NCI-H226 (cell line): Measurements from ENCODE around the gene NKAIN2.

Source experiments
- DNase-seq: peaks from one replicate; pipeline ENCODE4 v3.0.0-alpha.2; 2015

NKAIN2 gene

DNA sequence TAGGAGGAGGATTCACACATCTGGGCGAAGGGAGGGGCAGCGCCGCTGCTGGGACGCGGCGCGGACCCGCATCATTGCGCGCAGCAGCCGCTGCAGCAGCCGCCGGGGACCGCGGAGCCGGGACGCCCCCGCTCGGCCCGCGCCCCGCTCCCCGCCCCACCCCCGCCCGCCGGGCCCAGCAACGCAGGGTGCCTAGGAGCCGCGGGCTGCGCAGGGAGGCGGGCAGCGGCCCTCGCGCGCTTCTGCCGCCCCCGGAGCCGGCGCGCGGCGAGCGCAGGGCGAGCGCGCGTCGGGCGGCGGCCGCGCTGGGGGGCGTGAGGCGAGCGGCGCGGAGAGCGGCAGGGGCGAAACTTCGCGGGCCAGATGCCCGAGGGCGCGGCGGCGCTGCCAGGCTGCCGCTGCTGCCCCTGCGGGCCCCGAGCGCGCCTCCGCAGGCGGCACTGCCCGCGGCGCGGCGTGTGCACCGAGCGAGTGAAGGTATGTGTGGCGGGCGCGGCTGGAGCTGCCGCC, at the start of gene NKAIN2:
Gene NKAIN2, plus strand, starts transcription at position 362 of the 510 bp plus-strand sequence.
- peak; percentile 5 for DNase-seq

DNA sequence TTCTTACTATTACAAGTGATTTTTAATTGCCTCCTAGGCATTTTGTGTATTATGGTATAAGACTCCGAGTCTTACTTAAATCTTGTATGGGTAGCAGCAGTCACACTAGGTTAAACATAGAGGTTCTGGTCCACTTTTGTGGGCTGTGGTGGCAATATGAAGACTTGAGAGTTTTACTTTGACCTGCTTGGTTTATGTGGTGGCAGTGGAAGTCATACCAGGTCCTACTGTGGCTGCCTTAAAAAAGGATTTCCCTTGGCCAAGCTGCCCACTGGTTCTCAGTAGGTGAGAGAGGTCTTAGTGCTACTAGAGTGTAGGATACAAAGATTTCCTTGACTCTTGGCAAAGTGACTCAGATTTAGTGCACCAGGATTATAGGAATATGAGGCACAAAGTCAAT, 44.2 kb upstream of the NKAIN2 start:
- DNase-seq: no peak

DNA sequence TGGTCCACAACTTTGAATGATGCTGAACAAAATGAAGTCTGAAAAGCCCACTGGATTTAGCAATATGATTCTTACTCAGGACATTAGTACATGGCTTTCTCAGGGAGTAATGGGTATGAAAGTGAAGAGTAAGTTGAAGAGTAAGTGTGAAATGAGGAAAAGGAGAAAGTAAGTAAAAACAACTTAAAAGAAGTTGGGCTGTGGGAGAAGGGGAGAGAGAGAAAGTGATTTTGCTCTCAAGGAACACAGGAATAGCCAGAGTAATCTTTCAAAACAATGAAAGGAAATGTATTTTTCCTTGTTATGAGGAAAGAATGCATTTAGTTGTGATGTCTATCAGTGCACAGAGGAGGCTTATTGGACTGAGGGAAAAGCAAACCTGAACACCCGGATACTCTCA, 39.8 kb upstream of the NKAIN2 start:
- DNase-seq: no peak

DNA sequence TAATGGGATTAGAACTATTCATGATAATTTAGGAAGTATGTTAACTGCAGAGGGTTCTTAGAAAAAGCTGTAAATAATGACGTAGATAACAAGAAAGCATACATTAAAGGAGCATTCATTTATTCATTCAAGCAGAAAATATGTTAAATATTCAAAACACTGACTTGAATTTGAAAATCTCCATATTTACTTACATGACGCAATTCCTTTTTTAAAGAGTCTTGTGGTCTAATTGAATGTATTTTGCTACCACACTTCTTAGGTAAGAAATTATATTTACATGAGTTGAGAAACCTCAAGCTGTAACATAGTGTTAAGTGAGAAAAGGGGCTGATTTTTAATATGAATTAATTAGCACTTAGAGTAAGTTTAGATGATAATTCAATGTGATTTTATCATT, 38.9 kb upstream of the NKAIN2 start:
- DNase-seq: no peak

DNA sequence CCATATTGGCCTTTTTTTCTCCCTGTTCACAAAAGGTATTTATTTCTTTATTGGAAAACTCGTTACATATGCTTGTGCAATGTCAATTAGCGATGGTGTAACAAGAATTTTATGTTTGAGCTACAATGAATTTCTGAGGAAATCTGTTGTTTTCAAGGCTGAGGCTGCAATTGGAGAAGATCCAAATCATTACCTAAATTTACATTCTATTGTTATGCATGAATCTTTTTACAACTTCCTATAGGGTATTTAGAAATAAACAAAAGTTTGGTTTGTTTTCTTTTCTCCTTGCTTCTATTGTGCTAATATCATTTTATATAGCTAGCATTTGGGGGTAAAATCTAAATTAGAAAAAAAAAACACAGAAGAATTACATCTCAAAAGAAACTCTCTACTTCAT, 34.7 kb upstream of the NKAIN2 start:
- DNase-seq: no peak

DNA sequence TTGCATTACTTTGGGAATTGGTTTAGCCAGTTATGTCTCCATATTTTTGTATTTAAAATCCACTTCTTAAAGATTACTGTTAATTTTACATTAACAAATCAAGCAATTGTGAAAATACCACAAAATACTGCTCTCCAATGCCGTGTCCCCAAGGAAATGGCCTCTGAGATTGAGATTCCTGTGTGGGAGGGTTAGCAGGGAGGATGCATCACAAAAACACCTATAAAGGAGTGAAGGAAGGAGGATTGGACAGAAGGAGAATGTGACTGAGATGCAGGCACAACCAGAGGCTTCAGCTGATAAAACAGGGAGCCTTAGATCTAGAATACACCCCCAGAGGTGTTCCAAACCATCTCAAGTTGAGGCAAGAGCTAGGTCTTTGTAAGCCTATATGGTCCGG, 34.2 kb upstream of the NKAIN2 start:
- no peak for DNase-seq

DNA sequence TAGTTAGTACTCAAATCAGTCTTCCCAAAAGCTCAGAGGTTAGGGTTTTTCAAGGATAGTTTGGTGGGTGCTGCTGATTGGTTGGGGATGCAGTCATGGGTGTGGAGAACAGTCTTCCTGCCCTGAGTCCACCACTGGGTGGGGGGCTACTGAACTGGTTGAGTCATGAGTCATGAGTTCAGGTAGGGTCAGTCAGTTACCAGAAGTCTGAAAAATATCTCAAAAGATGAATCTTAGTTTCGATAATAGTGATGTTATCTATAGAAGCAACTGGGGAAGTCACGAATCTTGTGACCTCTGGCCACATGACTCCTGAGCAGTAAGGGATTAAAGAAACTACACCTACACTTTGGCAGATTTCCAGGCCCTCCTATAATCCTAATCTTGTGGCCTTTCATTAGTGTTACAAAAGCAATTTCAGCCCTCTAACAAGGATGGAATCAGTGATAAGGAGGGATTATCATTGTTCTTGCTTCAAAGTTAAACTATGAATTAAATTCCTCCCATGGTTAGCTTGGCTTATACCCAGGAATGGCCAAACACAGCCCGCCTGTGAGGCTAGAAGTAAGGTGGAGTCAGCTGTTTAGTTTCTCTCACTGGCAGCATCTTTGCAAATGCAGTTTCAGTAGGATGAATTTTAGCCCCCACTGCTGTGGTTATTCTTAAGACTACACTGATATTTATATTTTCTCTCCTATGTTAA, 33.3 kb upstream of the NKAIN2 start:
- DNase-seq: peak; percentile 86

DNA sequence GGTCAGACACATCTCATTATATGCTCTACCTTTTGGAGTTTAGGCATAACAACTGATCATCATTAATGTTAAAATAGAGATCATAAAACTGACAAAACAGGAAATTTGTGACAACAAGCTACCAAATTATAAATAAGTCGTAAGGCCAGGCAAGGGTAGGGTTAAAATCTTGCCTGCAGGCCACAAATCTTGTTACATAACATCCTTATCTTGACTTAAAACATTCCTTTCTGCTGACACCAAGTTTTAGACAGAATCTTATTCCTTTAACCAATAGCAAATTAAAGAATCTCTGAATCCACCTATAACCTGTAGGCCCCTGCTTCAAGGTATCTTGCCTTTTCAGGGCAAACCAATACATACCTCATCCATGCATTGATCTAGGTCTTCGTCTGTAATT, 32.5 kb upstream of the NKAIN2 start:
- peak; percentile 77 for DNase-seq

DNA sequence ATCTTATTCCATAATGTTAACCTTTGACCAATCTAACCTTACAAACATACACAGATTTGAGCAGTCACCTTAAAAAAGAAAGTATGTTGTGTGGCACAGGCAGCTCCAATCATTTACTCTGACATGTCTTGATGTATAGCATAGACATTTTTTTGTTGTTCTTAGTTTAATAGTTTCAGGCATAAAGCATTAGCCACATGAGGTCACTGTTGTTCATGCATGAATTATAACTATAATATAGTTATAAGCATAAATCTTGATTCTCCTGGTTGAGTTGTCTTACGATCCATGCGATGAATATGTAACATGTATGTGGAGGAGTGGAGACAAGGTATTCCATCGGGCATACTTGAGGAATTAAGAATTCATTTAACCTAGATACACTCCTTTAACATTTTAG, 26.1 kb upstream of the NKAIN2 start:
- peak; percentile 3 for DNase-seq

DNA sequence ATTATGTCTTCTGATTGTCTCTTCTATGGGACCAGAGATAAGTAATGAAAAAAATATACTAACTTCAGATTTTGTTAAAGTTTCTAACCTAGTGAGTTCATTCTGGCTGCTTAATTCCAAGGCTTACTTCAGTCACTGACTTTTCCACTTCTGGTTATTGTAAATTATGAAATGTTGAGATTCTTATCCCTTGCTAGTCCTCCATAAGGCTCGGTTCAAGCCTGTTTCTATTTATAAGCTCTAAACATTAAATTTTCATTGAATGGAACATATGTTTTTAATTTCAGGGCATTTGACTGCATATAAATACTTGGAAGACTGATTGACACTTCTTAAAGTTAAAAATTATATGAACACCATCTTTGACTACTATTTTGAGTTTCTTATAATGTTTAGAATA, 23.6 kb upstream of the NKAIN2 start:
- DNase-seq: no peak

DNA sequence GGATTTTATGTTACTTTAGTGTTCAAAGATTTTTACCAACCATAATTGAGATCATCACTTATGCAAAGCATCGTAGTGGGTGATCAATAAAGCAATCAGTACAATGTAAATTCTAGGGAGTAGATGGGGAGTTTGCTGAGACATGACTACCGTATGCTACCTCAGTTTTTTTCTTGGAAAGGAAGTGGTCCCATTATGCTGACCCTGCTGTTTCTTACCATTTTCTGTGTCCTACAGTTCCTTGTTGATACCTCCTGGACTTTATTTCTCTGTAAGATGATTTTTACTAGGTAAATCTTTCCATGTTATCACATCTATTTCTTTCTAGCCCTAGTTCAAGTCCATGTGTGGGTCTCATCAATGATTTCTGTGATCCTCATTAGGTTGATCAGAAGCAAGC, 19.3 kb upstream of the NKAIN2 start:
- no peak for DNase-seq

DNA sequence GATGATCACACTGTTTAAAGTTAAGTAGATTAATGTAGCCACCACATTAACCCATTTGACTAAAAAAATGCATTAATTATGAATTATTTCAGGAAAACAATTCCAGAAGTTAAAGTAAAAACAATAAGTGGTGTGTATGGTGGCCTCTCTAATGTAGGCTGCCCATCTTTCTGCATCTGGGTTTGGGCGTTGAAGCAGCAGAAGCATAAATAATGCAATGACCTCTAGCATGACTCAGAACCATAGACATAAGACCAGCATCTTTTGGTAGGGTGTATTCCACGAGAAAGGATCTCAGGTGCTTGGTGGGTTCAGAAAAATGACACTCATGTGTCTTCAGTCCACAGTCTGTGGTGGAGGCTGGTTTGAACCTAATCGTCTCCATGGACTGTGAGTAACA, 18.6 kb upstream of the NKAIN2 start:
- no peak for DNase-seq

DNA sequence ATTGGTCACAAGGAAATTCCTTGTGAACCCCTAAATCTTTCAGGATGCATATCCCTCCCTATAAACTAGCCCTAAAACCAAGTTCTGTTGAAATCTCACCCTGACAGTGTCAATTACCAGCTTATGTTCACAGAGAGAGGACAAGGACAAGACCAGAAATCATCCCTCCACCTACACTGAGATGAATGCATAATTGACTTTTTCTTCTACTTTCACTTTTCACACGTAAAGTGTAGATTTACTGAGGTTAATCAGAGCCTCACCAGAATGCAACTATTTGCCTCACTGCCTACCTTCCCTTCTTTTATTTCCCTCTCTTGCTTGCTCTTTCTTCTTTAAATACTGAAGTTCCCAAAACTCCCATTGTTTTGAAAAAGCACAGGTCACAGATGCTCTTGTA, 15.3 kb upstream of the NKAIN2 start:
- no peak for DNase-seq

DNA sequence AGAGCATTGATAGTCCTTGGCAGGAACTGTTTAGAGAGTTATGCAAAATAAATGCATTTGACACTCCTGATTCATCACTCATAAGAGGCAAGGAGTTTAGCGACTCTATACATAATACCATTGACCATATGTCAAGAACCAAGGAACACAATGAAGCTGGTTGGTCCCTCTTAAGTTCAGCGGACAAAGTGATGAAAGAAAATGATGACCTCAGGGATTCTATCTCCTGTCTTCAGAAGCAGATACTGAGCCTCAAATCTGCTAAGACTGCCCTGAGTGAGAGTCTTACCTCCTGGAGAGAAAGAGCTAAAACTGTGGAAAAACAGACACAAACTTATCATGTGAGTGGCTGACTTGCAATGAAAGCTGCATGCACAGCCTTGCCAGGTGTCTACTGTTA, 9.5 kb upstream of the NKAIN2 start:
- no peak for DNase-seq

DNA sequence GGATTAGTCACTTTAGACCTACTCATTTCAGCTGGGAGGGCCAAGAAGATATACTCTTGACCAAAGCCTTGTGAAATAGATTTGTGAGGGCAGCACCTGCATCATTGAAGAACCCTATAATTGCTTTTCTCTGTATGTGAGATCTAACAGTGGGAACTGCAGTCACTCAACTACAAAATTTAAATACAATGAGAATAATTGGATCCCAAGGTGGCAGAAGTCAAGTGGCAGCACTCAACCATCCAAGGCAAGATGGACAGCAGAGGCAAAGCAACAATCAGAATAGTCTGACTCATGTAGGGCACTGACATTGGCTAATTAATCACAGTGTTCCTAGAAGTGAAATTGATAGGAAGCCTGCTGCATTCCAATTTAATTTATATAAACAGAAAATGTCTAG, 8.9 kb upstream of the NKAIN2 start:
- no peak for DNase-seq

DNA sequence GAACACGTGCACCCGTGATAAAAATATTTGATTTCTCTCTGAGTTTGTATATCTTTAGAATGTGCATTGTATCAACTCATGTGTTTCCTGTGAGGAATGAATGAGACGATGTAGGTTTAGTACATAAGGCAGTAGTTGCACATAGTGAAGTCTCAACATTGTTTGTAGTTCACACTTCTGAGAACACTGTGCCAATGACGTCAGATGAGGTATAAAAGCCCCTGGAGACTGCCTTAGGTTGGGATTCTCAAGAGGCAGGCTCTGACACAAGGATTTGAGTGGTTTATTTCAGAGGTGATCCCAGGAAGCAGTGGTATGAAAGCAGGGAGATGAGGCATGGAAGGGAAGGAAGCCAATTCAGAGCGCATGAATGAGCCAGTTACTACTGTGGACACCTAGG, 2.6 kb upstream of the NKAIN2 start:
- DNase-seq: no peak

DNA sequence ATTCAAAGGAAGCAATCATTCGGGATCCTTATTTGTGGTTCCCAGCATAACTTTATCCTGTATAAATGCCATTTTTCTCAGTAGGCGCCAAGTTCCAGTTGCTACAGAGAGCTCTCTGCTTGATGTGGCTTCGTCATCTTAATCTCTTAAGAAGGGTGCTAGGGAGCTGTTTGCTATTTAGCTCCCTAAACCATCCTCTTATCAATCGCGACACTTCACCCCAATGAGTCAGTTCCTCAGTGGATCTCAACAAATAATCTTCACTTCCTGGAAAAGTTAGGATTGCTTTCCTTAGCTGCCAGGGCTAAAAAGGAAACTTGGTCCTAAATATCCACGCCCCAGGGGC, 1.3 kb upstream of the NKAIN2 start:
- no peak for DNase-seq

DNA sequence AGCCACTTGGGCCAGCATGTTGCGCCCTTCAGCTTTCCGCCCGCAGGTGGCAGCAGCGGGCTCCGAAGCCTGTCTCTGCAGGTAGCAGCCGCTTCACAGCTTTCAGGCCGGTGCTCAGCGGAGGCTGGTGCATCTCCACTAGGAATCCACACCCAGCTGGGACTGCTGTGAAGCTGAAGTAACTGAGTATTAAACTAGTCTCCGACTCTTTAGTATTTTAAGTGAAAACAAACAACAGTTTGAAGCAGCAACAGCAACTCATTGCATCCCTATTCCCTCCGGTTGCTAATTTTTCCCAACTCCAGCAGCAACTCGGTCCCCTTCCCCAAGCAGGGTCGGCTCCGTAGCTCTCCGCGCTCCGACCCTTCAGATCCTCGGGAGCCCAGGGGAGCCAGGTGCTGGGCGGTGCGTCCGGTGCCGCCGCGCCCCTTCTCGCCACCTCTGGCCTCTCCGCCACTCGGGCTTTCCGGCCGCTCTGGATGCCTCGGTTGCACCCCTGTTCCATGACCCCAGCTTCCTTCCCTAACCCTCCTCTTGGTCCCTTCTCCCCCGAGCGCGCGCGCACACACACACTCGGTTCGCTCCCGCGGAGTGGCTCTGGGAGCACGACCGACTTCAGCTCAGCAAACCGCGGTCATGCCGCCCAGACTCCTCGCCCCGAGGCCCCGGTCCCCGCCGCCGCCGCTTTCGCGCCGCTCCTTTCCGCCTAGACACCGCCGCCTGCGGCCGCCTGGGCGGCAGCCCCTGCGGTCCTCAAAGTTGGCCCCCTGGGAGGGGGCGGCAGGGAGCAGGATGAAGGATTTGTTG, 765 bp upstream of the NKAIN2 start:
- peak; percentile 74 for DNase-seq

DNA sequence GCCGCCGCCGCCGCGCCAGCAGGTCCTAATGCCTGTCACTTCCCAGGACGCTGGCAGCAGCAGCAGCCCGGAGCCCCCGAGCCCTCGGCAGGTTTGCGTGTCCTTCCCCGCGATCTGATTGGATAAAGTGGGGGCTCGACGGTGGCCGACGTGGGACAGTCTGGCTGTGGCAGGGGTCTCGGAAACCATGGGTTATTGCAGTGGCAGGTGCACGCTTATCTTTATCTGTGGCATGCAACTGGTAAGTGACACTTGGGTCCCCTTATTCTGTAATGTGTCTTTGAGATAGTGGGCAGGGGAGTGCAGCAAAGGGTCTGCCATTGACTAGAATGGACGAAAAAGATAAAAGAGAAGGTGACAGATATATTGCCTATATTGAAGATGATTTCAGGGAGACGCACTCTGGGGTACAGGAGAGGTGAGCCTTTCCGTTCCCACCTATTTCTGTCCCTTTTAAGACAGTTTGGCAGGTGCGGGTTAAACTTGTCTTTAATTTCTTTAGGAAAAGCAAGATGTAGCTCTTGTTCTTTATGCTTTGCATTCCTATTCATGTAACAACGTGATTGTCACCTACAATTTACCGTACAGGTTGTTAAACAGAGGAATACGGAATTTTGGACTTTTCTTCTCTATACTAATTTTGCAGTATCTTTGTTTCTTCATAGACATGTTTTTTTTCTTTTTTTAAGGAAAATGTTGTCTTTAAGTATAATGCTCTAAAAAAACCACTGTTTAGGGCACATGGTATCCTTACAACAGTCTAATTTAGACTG, 535 bp downstream of the NKAIN2 start:
- no peak for DNase-seq

DNA sequence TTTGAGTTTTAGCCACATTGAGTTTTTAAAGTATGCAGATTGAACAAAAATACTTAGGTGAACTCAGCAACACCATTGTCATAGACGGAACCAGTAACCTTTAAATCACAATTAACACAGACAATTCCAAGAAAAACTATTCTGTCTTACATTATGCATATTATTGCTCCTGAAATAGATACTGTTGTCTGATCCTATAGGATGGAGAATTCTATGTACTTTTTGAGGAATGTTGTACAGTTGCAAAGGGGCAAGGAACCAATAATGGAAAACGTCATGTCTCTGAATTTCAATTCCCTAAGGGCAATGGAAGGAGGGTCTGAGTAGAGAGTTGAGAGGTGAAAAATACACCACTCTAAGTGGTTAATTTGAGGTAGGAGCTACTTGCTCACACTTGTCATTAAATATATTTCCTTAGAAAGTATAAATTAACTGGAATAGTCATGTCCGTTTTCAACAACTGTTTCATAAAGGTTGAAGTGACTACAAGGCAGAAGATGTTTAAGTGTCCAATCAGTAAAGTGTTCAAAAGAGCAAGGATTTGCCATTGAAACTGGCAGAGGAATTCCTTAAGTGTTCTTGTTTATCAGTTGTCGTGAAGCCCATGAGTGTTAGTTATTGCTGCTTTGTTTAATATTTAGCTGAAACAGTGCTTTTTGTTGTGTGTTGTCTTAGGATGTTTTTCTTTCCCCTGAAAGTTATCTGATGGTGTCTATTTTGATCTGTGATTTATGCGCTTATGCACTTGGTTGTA, 1.3 kb downstream of the NKAIN2 start:
- no peak for DNase-seq

DNA sequence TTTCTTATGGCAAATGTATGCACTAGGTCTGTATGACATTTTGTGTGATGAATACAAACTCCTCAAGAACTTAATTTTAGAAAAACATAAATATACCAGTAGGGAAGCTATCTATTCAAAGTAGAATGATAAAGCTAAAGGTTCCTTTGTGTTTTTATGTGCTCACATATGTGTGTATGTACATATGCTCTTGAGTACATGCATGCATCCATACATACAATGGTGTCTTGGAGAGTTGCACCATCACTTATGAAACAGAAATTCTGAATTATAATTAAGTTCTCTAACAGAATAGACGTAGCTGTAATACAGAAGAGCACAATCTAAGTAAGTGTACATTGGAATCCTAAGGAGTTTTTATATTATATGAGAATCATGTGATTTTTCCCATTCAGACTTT, 2.3 kb downstream of the NKAIN2 start:
- DNase-seq: no peak

DNA sequence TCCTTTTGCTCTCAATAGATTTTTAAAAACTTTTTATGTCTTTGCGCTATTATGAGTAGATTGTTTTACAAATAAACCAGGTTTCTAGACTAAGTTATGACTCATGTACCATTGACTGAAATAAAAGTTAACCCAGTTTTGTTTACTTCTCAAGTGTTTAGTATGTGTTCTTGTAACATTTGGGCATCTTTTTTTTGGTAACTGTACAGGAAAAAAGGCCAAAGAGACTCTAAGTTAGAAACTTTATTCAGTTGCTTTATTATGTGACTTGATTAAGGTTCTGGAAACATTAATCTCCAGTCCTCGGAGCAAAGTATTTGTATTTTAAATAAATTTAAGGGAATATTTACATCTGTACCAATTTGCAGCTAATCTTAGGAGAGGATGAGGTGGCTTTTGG, 2.9 kb downstream of the NKAIN2 start:
- no peak for DNase-seq

DNA sequence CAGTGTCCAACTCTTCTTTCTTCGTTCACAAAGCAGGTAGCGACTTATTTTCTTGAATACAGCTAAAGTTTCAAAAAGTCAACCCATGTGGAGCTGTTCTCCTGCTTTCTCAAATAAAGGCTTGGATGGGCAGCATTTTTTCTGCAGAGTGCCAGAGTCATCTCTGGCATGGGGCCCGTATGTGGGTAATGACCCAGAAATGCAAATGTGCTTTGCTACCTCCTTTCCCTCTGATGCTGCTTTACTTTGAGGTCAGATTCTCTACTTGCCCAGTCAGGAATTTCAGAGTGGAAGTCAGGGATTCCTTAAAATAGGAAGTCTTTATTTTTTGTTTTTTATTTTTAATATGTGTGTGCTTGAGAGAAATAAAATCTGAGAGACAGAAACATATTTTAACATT, 4.9 kb downstream of the NKAIN2 start:
- peak; percentile 17 for DNase-seq
